Progenitor cell of endocrine pancreas (in vitro differentiated cells): ENCODE results near the gene UBE4B. TPM values are rescaled to one million over a fixed set of nuclear protein-coding genes. Genes with fewer than 3 reads are reported as not detected.

Source experiments
- DNase-seq: peaks from one replicate; pipeline ENCODE4 v3.0.0; 2021; ENCODE audit warnings: low spot score; ENCODE audit not compliant: unreplicated experiment
- H3K27ac Mint-ChIP-seq: 2 replicates; pipeline ENCODE4 v1.8.0; 2021; ENCODE audit warnings: mild to moderate bottlenecking, moderate library complexity, mixed read lengths
- H3K27me3 Mint-ChIP-seq: 2 replicates; pipeline ENCODE4 v1.8.0; 2021; ENCODE audit warnings: mixed read lengths
- H3K36me3 Mint-ChIP-seq: 2 replicates; pipeline ENCODE4 v1.8.0; 2022; ENCODE audit warnings: mixed read lengths; ENCODE audit not compliant: insufficient read depth
- H3K4me1 Mint-ChIP-seq: 2 replicates; pipeline ENCODE4 v1.8.0; 2021; ENCODE audit warnings: low read depth, mixed read lengths
- H3K4me3 Mint-ChIP-seq: 2 replicates; pipeline ENCODE4 v1.8.0; 2021; ENCODE audit warnings: low read depth, mild to moderate bottlenecking, moderate library complexity, mixed read lengths
- H3K9me3 Mint-ChIP-seq: 2 replicates; pipeline ENCODE4 v1.8.0; 2021; ENCODE audit warnings: low read depth, mixed read lengths
- CTCF ChIP-seq: fragments of 200-600 bp; sonication (generic); IDR thresholded peaks from one replicate; pipeline ENCODE4 v1.5.0; 2021; ENCODE audit warnings: antibody characterized with exemption, mild to moderate bottlenecking; ENCODE audit not compliant: unreplicated experiment
- total RNA-seq: library from RNA; stranded (reverse); gene quantifications from 2 replicates; pipeline ENCODE4 v1.2.1, GENCODE V29; 2021

UBE4B gene
- total RNA-seq, 1 donor from 2014 or later: 78.1 TPM

DNA sequence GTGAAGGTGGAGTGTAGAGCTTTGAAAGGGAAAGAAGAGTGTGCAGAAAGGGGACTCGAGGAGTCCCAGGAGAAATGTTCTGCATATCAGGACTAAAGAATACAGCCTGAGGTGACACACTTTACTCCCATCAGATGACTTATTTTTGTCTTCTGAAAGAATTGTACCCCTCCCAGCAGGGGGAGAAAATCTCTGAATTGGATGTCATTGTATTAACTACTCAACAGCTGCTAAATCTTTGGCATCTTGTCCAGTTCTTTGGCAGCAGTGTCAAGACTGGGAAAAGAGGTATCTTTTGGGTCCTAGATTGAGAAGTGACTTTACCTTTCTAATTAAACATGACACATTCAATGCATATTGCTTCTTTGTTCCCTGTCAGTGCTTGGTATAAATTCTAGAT, 18.9 kb downstream of the UBE4B start:
- peaks cover 14% of the 10 kb centered on the region for H3K4me1 Mint-ChIP-seq
- no peaks in the 10 kb centered on the region for H3K27me3 Mint-ChIP-seq
- TF ChIP-seq CTCF: no peak
- H3K9me3 Mint-ChIP-seq: no peaks in the 10 kb centered on the region
- peaks cover 7% of the 10 kb centered on the region for H3K36me3 Mint-ChIP-seq
- DNase-seq: no peak
- H3K4me3 Mint-ChIP-seq: no peak overlapping the region
- no peak overlapping the region for H3K27ac Mint-ChIP-seq

GRCh38 chr1:10052347-10052746, 19.6 kb downstream of the UBE4B start:
- Mint-ChIP-seq H3K4me3 (no peak overlapping the region), H3K27me3 (no peaks in the 10 kb centered on the region), H3K36me3 (peaks cover 7% of the 10 kb centered on the region), H3K9me3 (no peaks in the 10 kb centered on the region), H3K4me1 (peaks cover 12% of the 10 kb centered on the region), H3K27ac (no peak overlapping the region)
- TF ChIP-seq CTCF: no peak
- no peak for DNase-seq

- Mint-ChIP-seq H3K4me1 (peaks cover 22% of the 10 kb centered on the region), H3K27ac (no peak overlapping the region), H3K9me3 (no peaks in the 10 kb centered on the region), H3K4me3 (no peak overlapping the region), H3K36me3 (peaks cover 4% of the 10 kb centered on the region), H3K27me3 (no peaks in the 10 kb centered on the region)
- TF ChIP-seq CTCF: no peak
- DNase-seq: no peak
These were observed 21.7 kb downstream of the UBE4B start for GRCh38 chr1:10054465-10054864.

- no peak overlapping the region for H3K27ac Mint-ChIP-seq
- H3K36me3 Mint-ChIP-seq: peaks cover 4% of the 10 kb centered on the region
- TF ChIP-seq CTCF: no peak
- peaks cover 22% of the 10 kb centered on the region for H3K4me1 Mint-ChIP-seq
- no peak for DNase-seq
- H3K9me3 Mint-ChIP-seq: no peaks in the 10 kb centered on the region
- no peaks in the 10 kb centered on the region for H3K27me3 Mint-ChIP-seq
- H3K4me3 Mint-ChIP-seq: no peak overlapping the region
These were observed 23.8 kb downstream of the UBE4B start for GRCh38 chr1:10056599-10056987.

- no peak for TF ChIP-seq CTCF
- no peak overlapping the region for H3K4me3 Mint-ChIP-seq
- H3K36me3 Mint-ChIP-seq: peaks cover 4% of the 10 kb centered on the region
- DNase-seq: no peak
- no peaks in the 10 kb centered on the region for H3K9me3 Mint-ChIP-seq
- no peaks in the 10 kb centered on the region for H3K27me3 Mint-ChIP-seq
- H3K27ac Mint-ChIP-seq: peak overlapping the region; percentile 29
- H3K4me1 Mint-ChIP-seq: peaks cover 22% of the 10 kb centered on the region
These were observed 24.6 kb downstream of the UBE4B start for GRCh38 chr1:10057343-10057742.
